ENCODE measurements around the gene KLHL3. TPM values are rescaled to one million over a fixed set of nuclear protein-coding genes. Genes with fewer than 3 reads are reported as not detected.

The KLHL3 gene
- total RNA-seq, 1 experiment from 2014 or later: 0.58 TPM

GRCh38 chr5:137600721-137601360 lies 135.0 kb downstream of the KLHL3 start:
- no peak overlapping the region for H3K4me3 ChIP-seq (ENCODE audit: low read depth, low read length, poor library complexity, severe bottlenecking)
- DNase-seq (ENCODE audit: low spot score): no peak
- H3K36me3 ChIP-seq (ENCODE audit: insufficient read depth, low read length, poor library complexity, severe bottlenecking): no peaks in the 10 kb centered on the region
- ChIA-PET POLR2A (ENCODE audit: low non-redundant PET) (no interaction called here), CTCF (no interaction called here)
- TF ChIP-seq CTCF (conservative IDR thresholded peaks at IDR 0.05; ENCODE audit: low read depth, low read length) (no peak), EZH2 (IDR thresholded peaks at IDR 0.05; ENCODE audit: borderline replicate concordance, low read depth, low read length, poor library complexity, severe bottlenecking) (no peak)
- intact Hi-C loops (cut with micrococcal nuclease; ENCODE audit: unreplicated experiment): no loop called here
- peaks cover 8% of the 10 kb centered on the region for H3K4me1 ChIP-seq (ENCODE audit: insufficient read depth, low read length, poor library complexity, severe bottlenecking)
- no TSS peak for BruUV-seq (replicated peaks)
- peaks cover 5% of the 10 kb centered on the region for H3K27me3 ChIP-seq (replicated peaks; ENCODE audit: insufficient read depth, low read depth, low read length, poor library complexity)
- H3K9me3 ChIP-seq (ENCODE audit: low read depth, low read length, poor library complexity, severe bottlenecking): no peaks in the 10 kb centered on the region
- no peak overlapping the region for H3K27ac ChIP-seq (ENCODE audit: low read depth, low read length, poor library complexity, severe bottlenecking)

GRCh38 chr5:137599457-137599856 lies 136.4 kb downstream of the KLHL3 start:
- Histone ChIP-seq H3K36me3 (ENCODE audit: insufficient read depth, low read length, poor library complexity, severe bottlenecking) (no peaks in the 10 kb centered on the region), H3K27ac (ENCODE audit: low read depth, low read length, poor library complexity, severe bottlenecking) (no peak overlapping the region), H3K4me1 (ENCODE audit: insufficient read depth, low read length, poor library complexity, severe bottlenecking) (peaks cover 8% of the 10 kb centered on the region), H3K27me3 (replicated peaks; ENCODE audit: insufficient read depth, low read depth, low read length, poor library complexity) (peaks cover 2% of the 10 kb centered on the region), H3K4me3 (ENCODE audit: low read depth, low read length, poor library complexity, severe bottlenecking) (no peak overlapping the region), H3K9me3 (ENCODE audit: low read depth, low read length, poor library complexity, severe bottlenecking) (no peaks in the 10 kb centered on the region)
- POLR2A ChIA-PET (ENCODE audit: low non-redundant PET): no interaction called here
- BruUV-seq (replicated peaks): no TSS peak
- TF ChIP-seq CTCF (conservative IDR thresholded peaks at IDR 0.05; ENCODE audit: low read depth, low read length): no peak
- TF ChIP-seq EZH2 (IDR thresholded peaks at IDR 0.05; ENCODE audit: borderline replicate concordance, low read depth, low read length, poor library complexity, severe bottlenecking): no peak
- CTCF ChIA-PET: no interaction called here
- DNase-seq (ENCODE audit: low spot score): no peak
- intact Hi-C loops (cut with micrococcal nuclease; ENCODE audit: unreplicated experiment): no loop called here

GRCh38 chr5:137598399-137598798 lies 137.5 kb downstream of the KLHL3 start:
- Histone ChIP-seq H3K36me3 (ENCODE audit: insufficient read depth, low read length, poor library complexity, severe bottlenecking) (no peaks in the 10 kb centered on the region), H3K9me3 (ENCODE audit: low read depth, low read length, poor library complexity, severe bottlenecking) (no peaks in the 10 kb centered on the region), H3K27me3 (replicated peaks; ENCODE audit: insufficient read depth, low read depth, low read length, poor library complexity) (peaks cover 2% of the 10 kb centered on the region), H3K4me3 (ENCODE audit: low read depth, low read length, poor library complexity, severe bottlenecking) (no peak overlapping the region), H3K4me1 (ENCODE audit: insufficient read depth, low read length, poor library complexity, severe bottlenecking) (peaks cover 8% of the 10 kb centered on the region), H3K27ac (ENCODE audit: low read depth, low read length, poor library complexity, severe bottlenecking) (no peak overlapping the region)
- CTCF ChIA-PET: no interaction called here
- POLR2A ChIA-PET (ENCODE audit: low non-redundant PET): no interaction called here
- no TSS peak for BruUV-seq (replicated peaks)
- no peak for TF ChIP-seq EZH2 (IDR thresholded peaks at IDR 0.05; ENCODE audit: borderline replicate concordance, low read depth, low read length, poor library complexity, severe bottlenecking)
- TF ChIP-seq CTCF (conservative IDR thresholded peaks at IDR 0.05; ENCODE audit: low read depth, low read length): no peak
- no peak for DNase-seq (ENCODE audit: low spot score)
- intact Hi-C loops (cut with micrococcal nuclease; ENCODE audit: unreplicated experiment): no loop called here

All from A673 (cell line).